Left colon (tissue), 2 donors: ENCODE results near the gene CGGBP1. TPM values are rescaled to one million over a fixed set of nuclear protein-coding genes. Genes with fewer than 3 reads are reported as not detected.

Source experiments
- total RNA-seq, 2 donors: library from RNA; stranded (reverse); fragmentation: NEBNext Ultra II Directional; extraction: Animal tissue kit (Norgen Biotek cat#: 25700); gene quantifications; one replicate each; pipeline ENCODE4 v1.2.1, GENCODE V29; 2021
- donor health status: DM: no; HTN: no; CAD: no.
- donor health status: DM: yes; HTN: yes; CAD: no.

Gene CGGBP1
- total RNA-seq, 2 donors from 2014 or later: 46.0 to 49.9 TPM

Other genes starting within 250 kb of the CGGBP1 start
- 10 to 100 TPM; 14.3 to 17.6 TPM for gene ZNF654, start 250 bp upstream of the CGGBP1 start, total RNA-seq
- gene C3orf38, start 91.0 kb upstream of the CGGBP1 start, total RNA-seq: 10 to 100 TPM; 17.8 to 24.2 TPM